Progenitor cell of endocrine pancreas (in vitro differentiated cells): ENCODE results near the gene KLF7. TPM values are rescaled to one million over a fixed set of nuclear protein-coding genes. Genes with fewer than 3 reads are reported as not detected.

Experiments
- DNase-seq: peaks from one replicate; pipeline ENCODE4 v3.0.0; 2021; ENCODE audit warnings: low spot score; ENCODE audit not compliant: unreplicated experiment
- H3K27ac Mint-ChIP-seq: 2 replicates; pipeline ENCODE4 v1.8.0; 2021; ENCODE audit warnings: mild to moderate bottlenecking, moderate library complexity, mixed read lengths
- H3K27me3 Mint-ChIP-seq: 2 replicates; pipeline ENCODE4 v1.8.0; 2021; ENCODE audit warnings: mixed read lengths
- H3K36me3 Mint-ChIP-seq: 2 replicates; pipeline ENCODE4 v1.8.0; 2022; ENCODE audit warnings: mixed read lengths; ENCODE audit not compliant: insufficient read depth
- H3K4me1 Mint-ChIP-seq: 2 replicates; pipeline ENCODE4 v1.8.0; 2021; ENCODE audit warnings: low read depth, mixed read lengths
- H3K4me3 Mint-ChIP-seq: 2 replicates; pipeline ENCODE4 v1.8.0; 2021; ENCODE audit warnings: low read depth, mild to moderate bottlenecking, moderate library complexity, mixed read lengths
- H3K9me3 Mint-ChIP-seq: 2 replicates; pipeline ENCODE4 v1.8.0; 2021; ENCODE audit warnings: low read depth, mixed read lengths
- CTCF ChIP-seq: fragments of 200-600 bp; sonication (generic); IDR thresholded peaks from one replicate; pipeline ENCODE4 v1.5.0; 2021; ENCODE audit warnings: antibody characterized with exemption, mild to moderate bottlenecking; ENCODE audit not compliant: unreplicated experiment
- total RNA-seq: library from RNA; stranded (reverse); gene quantifications from 2 replicates; pipeline ENCODE4 v1.2.1, GENCODE V29; 2021

KLF7 gene
- total RNA-seq, 1 donor from 2014 or later: 26.6 TPM

GRCh38 chr2:207163053-207163755 is 2.5 kb downstream of the KLF7 start:
- H3K27ac Mint-ChIP-seq: peak overlapping the region; percentile 100
- H3K36me3 Mint-ChIP-seq: no peaks in the 10 kb centered on the region
- no peak for DNase-seq
- H3K4me3 Mint-ChIP-seq: peak overlapping the region; percentile 94
- no peaks in the 10 kb centered on the region for H3K27me3 Mint-ChIP-seq
- no peaks in the 10 kb centered on the region for H3K9me3 Mint-ChIP-seq
- H3K4me1 Mint-ChIP-seq: peaks cover 23% of the 10 kb centered on the region
- TF ChIP-seq CTCF: no peak

- peaks cover 15% of the 10 kb centered on the region for H3K4me1 Mint-ChIP-seq
- no peak for TF ChIP-seq CTCF
- H3K4me3 Mint-ChIP-seq: no peak overlapping the region
- no peak overlapping the region for H3K27ac Mint-ChIP-seq
- no peaks in the 10 kb centered on the region for H3K27me3 Mint-ChIP-seq
- H3K36me3 Mint-ChIP-seq: no peaks in the 10 kb centered on the region
- H3K9me3 Mint-ChIP-seq: no peaks in the 10 kb centered on the region
- DNase-seq: no peak
Observed at GRCh38 chr2:207162316-207162715, 3.4 kb downstream of the KLF7 start.

GRCh38 chr2:207161247-207162123 is 4.3 kb downstream of the KLF7 start:
- Mint-ChIP-seq H3K4me1 (peaks cover 11% of the 10 kb centered on the region), H3K36me3 (no peaks in the 10 kb centered on the region), H3K9me3 (no peaks in the 10 kb centered on the region), H3K27ac (no peak overlapping the region), H3K27me3 (no peaks in the 10 kb centered on the region), H3K4me3 (no peak overlapping the region)
- no peak for TF ChIP-seq CTCF
- DNase-seq: no peak

GRCh38 chr2:207160115-207160514 is 5.6 kb downstream of the KLF7 start:
- Mint-ChIP-seq H3K4me3 (no peak overlapping the region), H3K36me3 (no peaks in the 10 kb centered on the region)
- no peak for TF ChIP-seq CTCF

GRCh38 chr2:207159002-207159401 is 6.7 kb downstream of the KLF7 start:
- no peaks in the 10 kb centered on the region for H3K9me3 Mint-ChIP-seq
- no peak for DNase-seq
- H3K27ac Mint-ChIP-seq: no peak overlapping the region
- H3K4me1 Mint-ChIP-seq: peaks cover 11% of the 10 kb centered on the region
- no peak overlapping the region for H3K4me3 Mint-ChIP-seq
- H3K27me3 Mint-ChIP-seq: no peaks in the 10 kb centered on the region
- H3K36me3 Mint-ChIP-seq: no peaks in the 10 kb centered on the region
- TF ChIP-seq CTCF: no peak

More at GRCh38 chr2:207160115-207160514, 5.6 kb downstream of the KLF7 start:
- Mint-ChIP-seq H3K27me3 (no peaks in the 10 kb centered on the region), H3K27ac (no peak overlapping the region), H3K4me1 (peaks cover 14% of the 10 kb centered on the region), H3K9me3 (no peaks in the 10 kb centered on the region)
- DNase-seq: no peak
